HepG2 (cell line): ENCODE results near the gene POU2AF2.

ENCODE experiments used
- CEBPZ ChIP-seq: IDR thresholded peaks from 2 replicates; pipeline ENCODE4 v1.6.1; 2012; ENCODE audit warnings: low read length, improper control_type of control experiment
- ELF4 ChIP-seq: sonication (generic); formaldehyde crosslinking; IDR thresholded peaks from 2 replicates; pipeline ENCODE4 v1.5.0; 2020; ENCODE audit warnings: missing genetic modification reagents, mild to moderate bottlenecking, moderate library complexity, borderline replicate concordance
- EP300 ChIP-seq, 3 experiments: sonication (generic) in 1 of 3; formaldehyde crosslinking in 1 of 3; IDR thresholded peaks; 2 replicates each; pipeline versions ENCODE4 v1.5.1 to v1.6.1; 2011 to 2020; ENCODE audit warnings: low read depth in 2 of 3, low read length in 2 of 3, borderline replicate concordance in 1 of 3, improper control_type of control experiment in 1 of 3, mild to moderate bottlenecking in 1 of 3, missing genetic modification reagents in 1 of 3, moderate library complexity in 1 of 3
- MNT ChIP-seq: fragments of 450-650 bp; IDR thresholded peaks from 2 replicates; pipeline ENCODE4 v1.6.1; 2016
- MXD3 ChIP-seq: IDR thresholded peaks from 2 replicates; pipeline ENCODE4 v1.6.1; 2016; ENCODE audit warnings: mild to moderate bottlenecking, missing biosample characterization, missing genetic modification reagents
- RBFOX2 ChIP-seq: fragments of 200-400 bp; formaldehyde crosslinking; IDR thresholded peaks from 2 replicates; pipeline ENCODE4 v1.6.1; 2017; ENCODE audit warnings: low read depth, mild to moderate bottlenecking, low read length
- ZNF3 ChIP-seq: IDR thresholded peaks from 2 replicates; pipeline ENCODE4 v1.7.0; 2017; ENCODE audit warnings: inconsistent platforms

- TF ChIP-seq ZNF3 (CRISPR knock-in tag) (no peak), EP300 (IDR thresholded peaks at IDR 0.05; ENCODE audit: low read depth in 2 of 2, low read length in 2 of 2) (no peak), EP300 (CRISPR knock-in tag; IDR thresholded peaks at IDR 0.05; ENCODE audit: borderline replicate concordance) (no peak), CEBPZ (no peak), MNT (no peak), ELF4 (no peak), MXD3 (CRISPR knock-in tag) (no peak), RBFOX2 (no peak)
Measured at GRCh38 chr11:111310723-111311122, 65.2 kb downstream of the POU2AF2 start.
